Neural progenitor cell (in vitro differentiated cells): ENCODE measurements around the gene ARHGEF38. TPM values are rescaled to one million over a fixed set of nuclear protein-coding genes. Genes with fewer than 3 reads are reported as not detected.

Experiments used
- DNase-seq: peaks from one replicate; pipeline ENCODE4 v3.0.0-alpha.2; 2016; ENCODE audit warnings: low spot score
- H2AFZ ChIP-seq: fragments of 200-600 bp; sonication (generic); replicated peaks from 2 replicates; pipeline ENCODE4 v1.6.1; 2016; ENCODE audit warnings: antibody characterized with exemption
- H3F3A ChIP-seq: fragments of 200-600 bp; sonication (generic); 2 replicates; pipeline ENCODE4 v1.6.1; 2016; ENCODE audit warnings: antibody characterized with exemption, low read depth
- H3K27ac ChIP-seq: fragments of 200-600 bp; sonication (generic); 2 replicates; pipeline ENCODE4 v1.5.1; 2016; ENCODE audit warnings: mild to moderate bottlenecking
- H3K27me3 ChIP-seq: fragments of 200-600 bp; sonication (generic); 2 replicates; pipeline ENCODE4 v1.6.1; 2016; ENCODE audit warnings: mild to moderate bottlenecking, moderate library complexity
- H3K36me3 ChIP-seq: fragments of 200-600 bp; sonication (generic); 2 replicates; pipeline ENCODE4 v1.5.1; 2016
- H3K4me1 ChIP-seq: fragments of 200-600 bp; sonication (generic); 2 replicates; pipeline ENCODE4 v1.6.1; 2016; ENCODE audit warnings: mixed run types
- H3K4me2 ChIP-seq: fragments of 200-600 bp; sonication (generic); 2 replicates; pipeline ENCODE4 v1.6.1; 2016
- H3K4me3 ChIP-seq: fragments of 200-600 bp; sonication (generic); 2 replicates; pipeline ENCODE4 v1.5.1; 2016
- H3K79me2 ChIP-seq: fragments of 200-600 bp; sonication (generic); 2 replicates; pipeline ENCODE4 v1.6.1; 2016; ENCODE audit warnings: low read depth
- H3K9ac ChIP-seq: fragments of 200-600 bp; sonication (generic); 2 replicates; pipeline ENCODE4 v1.6.1; 2016
- H3K9me3 ChIP-seq: fragments of 200-600 bp; sonication (generic); 2 replicates; pipeline ENCODE4 v1.5.1; 2016; ENCODE audit warnings: low read depth
- H4K20me1 ChIP-seq: fragments of 200-600 bp; sonication (generic); 2 replicates; pipeline ENCODE4 v1.6.1; 2016; ENCODE audit warnings: low read depth
- H3K27ac Mint-ChIP-seq: 3 replicates; pipeline ENCODE4 v1.8.0; 2021; ENCODE audit warnings: mixed read lengths
- H3K27me3 Mint-ChIP-seq: 2 replicates; pipeline ENCODE4 v1.8.0; 2022; ENCODE audit warnings: low read depth, mild to moderate bottlenecking, inconsistent platforms, moderate library complexity, mixed read lengths; ENCODE audit not compliant: insufficient read depth
- H3K36me3 Mint-ChIP-seq: 3 replicates; pipeline ENCODE4 v1.8.0; 2021; ENCODE audit warnings: mixed read lengths
- H3K4me1 Mint-ChIP-seq: 3 replicates; pipeline ENCODE4 v1.8.0; 2021; ENCODE audit warnings: mixed read lengths
- H3K4me3 Mint-ChIP-seq: 3 replicates; pipeline ENCODE4 v1.8.0; 2021; ENCODE audit warnings: mild to moderate bottlenecking, moderate library complexity, mixed read lengths
- H3K9me3 Mint-ChIP-seq: 3 replicates; pipeline ENCODE4 v1.8.0; 2020; ENCODE audit warnings: mixed read lengths
- CTCF ChIP-seq: fragments of 200-600 bp; sonication (generic); IDR thresholded peaks from 2 replicates; pipeline ENCODE4 v1.5.1; 2017; ENCODE audit warnings: antibody characterized with exemption, mild to moderate bottlenecking
- EZH2 ChIP-seq: fragments of 200-600 bp; sonication (generic); IDR thresholded peaks from 2 replicates; pipeline ENCODE4 v1.6.1; 2017; ENCODE audit warnings: antibody characterized with exemption, mild to moderate bottlenecking, moderate library complexity
- EZH2phosphoT487 ChIP-seq: fragments of 200-600 bp; sonication (generic); IDR thresholded peaks from 2 replicates; pipeline ENCODE4 v1.6.1; 2017; ENCODE audit warnings: antibody characterized with exemption
- total RNA-seq: library from RNA; depleted of rRNA; stranded (reverse); fragments of >200 nt; gene quantifications from 2 replicates; pipeline ENCODE4 v1.2.3, GENCODE V29; 2015; ENCODE audit warnings: low replicate concordance

The ARHGEF38 gene
- total RNA-seq, 1 donor from 2014 or later: 0.28 TPM

- no peak for DNase-seq
- no peaks in the 10 kb centered on the region for H3K9me3 Mint-ChIP-seq
- H2AFZ ChIP-seq: no peak overlapping the region
- H3K4me3 ChIP-seq: no peak overlapping the region
- H3F3A ChIP-seq: peaks cover 3% of the 10 kb centered on the region
- no peak overlapping the region for H3K4me2 ChIP-seq
- H3K27me3 Mint-ChIP-seq: no peaks in the 10 kb centered on the region
- H4K20me1 ChIP-seq: peaks cover 4% of the 10 kb centered on the region
- H3K27me3 ChIP-seq: no peaks in the 10 kb centered on the region
- H3K4me1 Mint-ChIP-seq: peaks cover 3% of the 10 kb centered on the region
- no peaks in the 10 kb centered on the region for H3K9me3 ChIP-seq
- H3K36me3 Mint-ChIP-seq: peaks cover 2% of the 10 kb centered on the region
- no peak overlapping the region for H3K9ac ChIP-seq
- no peaks in the 10 kb centered on the region for H3K36me3 ChIP-seq
- peaks cover 16% of the 10 kb centered on the region for H3K4me1 ChIP-seq
- TF ChIP-seq EZH2phosphoT487 (no peak), EZH2 (no peak), CTCF (no peak)
- no peak overlapping the region for H3K27ac Mint-ChIP-seq
- H3K4me3 Mint-ChIP-seq: no peak overlapping the region
- H3K27ac ChIP-seq: no peak overlapping the region
- peaks cover 82% of the 10 kb centered on the region for H3K79me2 ChIP-seq
These were observed 161.7 kb downstream of the ARHGEF38 start for GRCh38 chr4:105714071-105714521.

GRCh38 chr4:105714932-105715331 is 162.5 kb downstream of the ARHGEF38 start:
- Histone ChIP-seq H3K4me3 (no peak overlapping the region), H3K36me3 (no peaks in the 10 kb centered on the region), H3K9ac (no peak overlapping the region), H4K20me1 (no peaks in the 10 kb centered on the region), H3F3A (no peaks in the 10 kb centered on the region), H3K9me3 (no peaks in the 10 kb centered on the region), H2AFZ (no peak overlapping the region), H3K4me1 (peaks cover 10% of the 10 kb centered on the region), H3K27ac (no peak overlapping the region), H3K27me3 (no peaks in the 10 kb centered on the region), H3K4me2 (no peak overlapping the region), H3K79me2 (peaks cover 73% of the 10 kb centered on the region)
- no peaks in the 10 kb centered on the region for H3K9me3 Mint-ChIP-seq
- no peaks in the 10 kb centered on the region for H3K27me3 Mint-ChIP-seq
- H3K4me1 Mint-ChIP-seq: peaks cover under 1% of the 10 kb centered on the region
- no peak overlapping the region for H3K4me3 Mint-ChIP-seq
- no peak for DNase-seq
- no peak for TF ChIP-seq CTCF
- TF ChIP-seq EZH2: no peak
- TF ChIP-seq EZH2phosphoT487: no peak
- no peak overlapping the region for H3K27ac Mint-ChIP-seq
- peaks cover 5% of the 10 kb centered on the region for H3K36me3 Mint-ChIP-seq

DNA sequence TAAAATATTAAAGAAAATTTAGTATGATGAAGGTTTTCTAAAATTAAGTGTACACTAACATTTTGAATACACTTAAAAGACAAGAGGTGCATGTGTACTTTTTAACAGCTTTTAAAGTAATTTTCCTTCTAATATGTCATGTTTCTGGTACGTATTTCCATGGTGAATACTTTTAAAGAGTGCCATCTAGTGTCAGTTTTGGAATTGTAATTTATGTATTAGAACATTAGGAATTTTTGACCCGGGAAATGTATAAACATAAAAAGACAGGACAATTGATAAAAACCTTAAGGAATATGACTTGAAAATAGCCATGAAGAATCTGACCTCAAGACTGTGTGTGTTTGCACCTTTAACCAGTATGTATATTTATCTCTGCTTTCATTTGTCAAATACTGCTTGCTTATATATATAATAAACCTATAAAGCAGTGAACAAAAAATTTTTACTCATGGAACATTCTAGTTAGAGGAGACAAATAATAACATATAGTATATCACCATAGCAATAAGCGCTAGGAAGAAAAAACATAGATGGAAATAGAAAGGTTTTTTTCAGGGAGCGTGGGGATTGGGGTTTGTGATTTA is 163.4 kb downstream of the ARHGEF38 start:
- H3K27me3 Mint-ChIP-seq: no peaks in the 10 kb centered on the region

More for the DNA sequence above, 163.4 kb downstream of the ARHGEF38 start:
- Mint-ChIP-seq H3K4me1 (no peaks in the 10 kb centered on the region), H3K9me3 (no peaks in the 10 kb centered on the region), H3K4me3 (no peak overlapping the region), H3K36me3 (peaks cover 11% of the 10 kb centered on the region), H3K27ac (no peak overlapping the region)
- H3K27me3 ChIP-seq: no peaks in the 10 kb centered on the region
- peak; percentile 6 for DNase-seq
- H3K9me3 ChIP-seq: no peaks in the 10 kb centered on the region
- no peaks in the 10 kb centered on the region for H3F3A ChIP-seq
- TF ChIP-seq EZH2phosphoT487 (no peak), CTCF (peak; percentile 54), EZH2 (no peak)
- peaks cover 5% of the 10 kb centered on the region for H3K4me1 ChIP-seq
- H3K9ac ChIP-seq: no peak overlapping the region
- H3K36me3 ChIP-seq: no peaks in the 10 kb centered on the region
- no peak overlapping the region for H3K27ac ChIP-seq
- no peak overlapping the region for H2AFZ ChIP-seq
- peaks cover 65% of the 10 kb centered on the region for H3K79me2 ChIP-seq
- H3K4me3 ChIP-seq: no peak overlapping the region
- no peaks in the 10 kb centered on the region for H4K20me1 ChIP-seq
- H3K4me2 ChIP-seq: no peak overlapping the region
